MM.1S (cell line): ENCODE data around the gene CGN.

Source experiments
- DNase-seq: peaks from one replicate; pipeline ENCODE4 v3.0.0-alpha.2; 2015
- H2AFZ ChIP-seq: fragments of 300-600 bp; sonication (generic); 2 replicates; pipeline ENCODE4 v1.6.0; 2016; ENCODE audit warnings: antibody characterized with exemption, low read length
- H3F3A ChIP-seq: fragments of 300-600 bp; sonication (generic); 2 replicates; pipeline ENCODE4 v1.6.1; 2016; ENCODE audit warnings: mild to moderate bottlenecking, antibody characterized with exemption, low read length, moderate library complexity, mixed read lengths; ENCODE audit not compliant: insufficient read depth
- H3K27ac ChIP-seq: fragments of 300-600 bp; sonication (generic); 2 replicates; pipeline ENCODE4 v1.5.1; 2016; ENCODE audit warnings: mild to moderate bottlenecking, low read length
- H3K27me3 ChIP-seq: fragments of 300-600 bp; sonication (generic); replicated peaks from 2 replicates; pipeline ENCODE4 v1.6.0; 2016; ENCODE audit warnings: low read length; ENCODE audit not compliant: insufficient read depth
- H3K36me3 ChIP-seq: fragments of 300-600 bp; sonication (generic); replicated peaks from 2 replicates; pipeline ENCODE4 v1.6.1; 2016; ENCODE audit warnings: mild to moderate bottlenecking, low read length, mixed read lengths; ENCODE audit not compliant: insufficient read depth
- H3K4me1 ChIP-seq: fragments of 300-600 bp; sonication (generic); 2 replicates; pipeline ENCODE4 v1.6.1; 2016; ENCODE audit warnings: low read length, mixed read lengths
- H3K4me2 ChIP-seq: fragments of 300-600 bp; sonication (generic); 2 replicates; pipeline ENCODE4 v1.6.0; 2016; ENCODE audit warnings: low read depth, low read length
- H3K4me3 ChIP-seq: fragments of 300-600 bp; sonication (generic); 2 replicates; pipeline ENCODE4 v1.5.1; 2016; ENCODE audit warnings: low read length, mixed read lengths
- H3K79me2 ChIP-seq: fragments of 300-600 bp; sonication (generic); 2 replicates; pipeline ENCODE4 v1.6.1; 2016; ENCODE audit warnings: mixed run types, low read length, mixed read lengths
- H3K9ac ChIP-seq: fragments of 300-600 bp; sonication (generic); 2 replicates; pipeline ENCODE4 v1.6.1; 2016; ENCODE audit warnings: low read length, mixed read lengths
- H3K9me2 ChIP-seq: fragments of 300-600 bp; sonication (generic); replicated peaks from 2 replicates; pipeline ENCODE4 v1.6.1; 2016; ENCODE audit warnings: mild to moderate bottlenecking, low read length, mixed read lengths; ENCODE audit not compliant: insufficient read depth
- H3K9me3 ChIP-seq: fragments of 300-600 bp; sonication (generic); replicated peaks from 2 replicates; pipeline ENCODE4 v1.6.1; 2016; ENCODE audit warnings: mild to moderate bottlenecking, low read length, mixed read lengths; ENCODE audit not compliant: insufficient read depth
- H4K20me1 ChIP-seq: fragments of 300-600 bp; sonication (generic); 2 replicates; pipeline ENCODE4 v1.6.1; 2016; ENCODE audit warnings: mild to moderate bottlenecking, low read length, moderate library complexity, mixed read lengths; ENCODE audit not compliant: insufficient read depth
- CTCF ChIP-seq: fragments of 300-600 bp; sonication (generic); IDR thresholded peaks from 2 replicates; pipeline ENCODE4 v1.5.1; 2016; ENCODE audit warnings: antibody characterized with exemption, low read length, mixed read lengths
- EZH2 ChIP-seq: fragments of 300-600 bp; sonication (generic); optimal IDR thresholded peaks from 2 replicates; pipeline ENCODE3; 2017; ENCODE audit warnings: low read depth, mild to moderate bottlenecking, antibody characterized with exemption, low read length, mixed read lengths
- EZH2phosphoT487 ChIP-seq: fragments of 300-600 bp; sonication (generic); IDR thresholded peaks from 2 replicates; pipeline ENCODE4 v1.6.1; 2018; ENCODE audit warnings: antibody characterized with exemption, low read length

Gene CGN

DNA sequence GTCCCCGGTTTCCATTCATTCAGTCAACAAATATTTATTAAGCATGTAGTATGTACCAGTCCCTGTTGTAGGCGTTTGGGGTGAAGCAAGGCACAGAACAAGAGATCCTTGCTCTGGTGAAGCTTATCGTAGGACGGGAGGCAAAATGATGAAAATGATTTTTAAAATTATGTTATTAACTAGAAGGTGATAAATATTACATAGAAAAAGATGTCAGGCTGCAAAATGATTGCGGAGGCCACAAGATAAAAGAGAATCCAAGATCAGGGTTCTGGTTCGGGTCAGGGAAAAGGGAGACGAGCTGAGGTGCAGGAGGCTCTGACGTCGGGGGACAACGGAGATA, 602 bp upstream of the CGN start:
- no peak overlapping the region for H3K27ac ChIP-seq
- H3K36me3 ChIP-seq = no peaks in the 10 kb centered on the region
- H3K4me1 ChIP-seq = peaks cover 24% of the 10 kb centered on the region
- H3K9me2 ChIP-seq = no peaks in the 10 kb centered on the region
- H3K4me3 ChIP-seq = peak overlapping the region; percentile 76
- DNase-seq = no peak
- H4K20me1 ChIP-seq = no peaks in the 10 kb centered on the region
- H2AFZ ChIP-seq = peak overlapping the region; percentile 90
- TF ChIP-seq EZH2phosphoT487 (no peak), CTCF (no peak), EZH2 (no peak)
- H3F3A ChIP-seq = peaks cover 36% of the 10 kb centered on the region
- 0 out of 2 replicates have a peak, but pooled peaks cover 9% of the 10 kb centered on the region for H3K27me3 ChIP-seq
- peak overlapping the region; percentile 93 for H3K4me2 ChIP-seq
- peak overlapping the region; percentile 23; the same call in 1 of the 2 replicates for H3K9ac ChIP-seq
- no peaks in the 10 kb centered on the region for H3K9me3 ChIP-seq
- peaks cover 6% of the 10 kb centered on the region; the same call in 1 of the 2 replicates for H3K79me2 ChIP-seq

DNA sequence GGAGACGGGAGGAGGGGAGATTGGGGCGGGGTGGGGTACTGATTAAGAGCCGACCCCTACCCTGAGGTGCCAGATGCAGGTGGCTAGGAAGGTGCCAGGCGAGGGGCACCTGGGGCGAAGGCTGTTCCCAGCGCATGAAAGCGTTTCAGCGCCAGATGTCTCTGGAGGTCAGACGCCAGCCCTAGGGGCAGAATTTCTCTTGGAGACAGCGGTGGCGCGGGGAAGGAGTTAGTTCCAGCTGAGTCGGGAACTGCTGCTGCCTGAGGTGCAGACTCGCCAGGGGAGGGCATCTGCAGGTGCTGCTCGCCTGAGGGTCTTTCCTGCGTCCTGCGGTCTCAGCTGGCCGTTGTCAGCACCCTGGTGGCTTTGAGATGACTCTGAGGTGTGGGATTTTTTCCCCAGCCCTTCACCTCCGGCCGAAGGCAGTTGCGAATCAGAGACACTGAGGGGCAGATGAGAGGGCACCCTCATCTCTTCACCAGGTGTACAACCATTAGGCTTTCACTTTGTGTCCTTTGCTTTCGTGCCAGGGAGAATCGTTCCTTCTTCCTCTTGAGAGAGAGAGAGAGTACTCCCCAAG, 539 bp downstream of the CGN start:
- peak overlapping the region; percentile 30; the same call in 1 of the 2 replicates for H3K27ac ChIP-seq

DNA sequence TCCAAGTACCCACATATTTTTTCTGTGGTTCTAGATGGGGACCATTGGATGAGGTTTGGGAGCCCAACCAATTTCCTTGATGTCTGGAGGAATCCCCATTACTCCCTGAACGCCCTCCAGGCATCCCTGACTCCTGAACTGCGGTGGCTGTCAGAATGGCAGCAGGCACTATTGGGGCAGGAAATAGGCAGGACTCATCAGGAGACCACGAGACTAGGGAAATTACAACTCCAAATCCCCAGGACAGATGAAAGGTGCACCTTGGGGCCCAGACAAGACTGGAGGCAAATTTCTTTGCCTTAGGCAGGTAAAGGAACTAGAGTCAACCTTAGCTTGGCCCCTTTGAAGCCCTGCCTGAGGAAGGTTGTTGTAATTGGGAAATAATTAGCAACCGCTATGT, 1.1 kb downstream of the CGN start:
- peaks cover 36% of the 10 kb centered on the region for H3F3A ChIP-seq
- H3K9ac ChIP-seq = peak overlapping the region; percentile 61; the same call in 1 of the 2 replicates
- peak overlapping the region; percentile 30; the same call in 1 of the 2 replicates for H3K27ac ChIP-seq
- DNase-seq = no peak
- H3K79me2 ChIP-seq = peaks cover 6% of the 10 kb centered on the region; the same call in 1 of the 2 replicates
- H4K20me1 ChIP-seq = no peaks in the 10 kb centered on the region
- peaks cover 24% of the 10 kb centered on the region for H3K4me1 ChIP-seq
- no peak for TF ChIP-seq CTCF
- no peak for TF ChIP-seq EZH2
- TF ChIP-seq EZH2phosphoT487 = no peak
- H3K4me3 ChIP-seq = peak overlapping the region; percentile 76
- H3K9me2 ChIP-seq = no peaks in the 10 kb centered on the region
- 0 out of 2 replicates have a peak, but pooled peaks cover 9% of the 10 kb centered on the region for H3K27me3 ChIP-seq
- peak overlapping the region; percentile 77 for H2AFZ ChIP-seq
- no peaks in the 10 kb centered on the region for H3K36me3 ChIP-seq
- no peaks in the 10 kb centered on the region for H3K9me3 ChIP-seq
- H3K4me2 ChIP-seq = peak overlapping the region; percentile 93

More for the DNA sequence above, 539 bp downstream of the CGN start:
- Histone ChIP-seq H3K4me1 (peaks cover 24% of the 10 kb centered on the region), H3K4me2 (peak overlapping the region; percentile 93), H3K9me3 (no peaks in the 10 kb centered on the region), H3K36me3 (no peaks in the 10 kb centered on the region), H3K9ac (peak overlapping the region; percentile 61), H3K9me2 (no peaks in the 10 kb centered on the region), H3K79me2 (peaks cover 6% of the 10 kb centered on the region; the same call in 1 of the 2 replicates), H4K20me1 (no peaks in the 10 kb centered on the region), H3K4me3 (peak overlapping the region; percentile 76), H3K27me3 (0 out of 2 replicates have a peak, but pooled peaks cover 9% of the 10 kb centered on the region), H3F3A (peaks cover 36% of the 10 kb centered on the region), H2AFZ (peak overlapping the region; percentile 77)
- TF ChIP-seq EZH2 = no peak
- TF ChIP-seq EZH2phosphoT487 = no peak
- TF ChIP-seq CTCF = peak; percentile 24
- peak; percentile 69 for DNase-seq
